Measurements from ENCODE around the gene CLCN6. TPM values are rescaled to one million over a fixed set of nuclear protein-coding genes. Genes with fewer than 3 reads are reported as not detected.

The CLCN6 gene
- total RNA-seq, 2 donors from 2014 or later = 8.4 to 14.5 TPM

GRCh38 chr1:11888206-11888876 is 82.3 kb downstream of the CLCN6 start:
- intact Hi-C loops (cut with DNase I) = no loop called here
- DNase-seq = no peak
- H3K27ac ChIP-seq = no peak overlapping the region

GRCh38 chr1:11888877-11889208 is 82.9 kb downstream of the CLCN6 start:
- H3K36me3 ChIP-seq = no peaks in the 10 kb centered on the region
- no peak overlapping the region for H3K27ac ChIP-seq
- H3K4me1 ChIP-seq = no peaks in the 10 kb centered on the region
- TF ChIP-seq CTCF (IDR thresholded peaks at IDR 0.05) = no peak
- intact Hi-C loops (cut with DNase I) = no loop called here
- no peaks in the 10 kb centered on the region for H3K9me3 ChIP-seq
- H3K27me3 ChIP-seq = no peaks in the 10 kb centered on the region
- DNase-seq = no peak
- H3K4me3 ChIP-seq = no peak overlapping the region
- H3K9ac ChIP-seq (ENCODE audit: low read depth in 2 of 2, low read length in 2 of 2) = no peak overlapping the region

More at GRCh38 chr1:11888206-11888876, 82.3 kb downstream of the CLCN6 start:
- Histone ChIP-seq H3K9ac (ENCODE audit: low read depth in 2 of 2, low read length in 2 of 2) (no peak overlapping the region), H3K36me3 (no peaks in the 10 kb centered on the region), H3K9me3 (no peaks in the 10 kb centered on the region), H3K27me3 (no peaks in the 10 kb centered on the region), H3K4me1 (no peaks in the 10 kb centered on the region), H3K4me3 (no peak overlapping the region)
- TF ChIP-seq CTCF (IDR thresholded peaks at IDR 0.05) = no peak

- Histone ChIP-seq H3K36me3 (no peaks in the 10 kb centered on the region), H3K27me3 (no peaks in the 10 kb centered on the region), H3K4me3 (no peak overlapping the region), H3K9ac (ENCODE audit: low read depth in 2 of 2, low read length in 2 of 2) (no peak overlapping the region), H3K27ac (no peak overlapping the region), H3K9me3 (no peaks in the 10 kb centered on the region), H3K4me1 (no peaks in the 10 kb centered on the region)
- DNase-seq = no peak
- intact Hi-C loops (cut with DNase I) = loop anchor here (2.0 kb wide), 1 partner anchor 53 kb away; no protein-coding TSS in a partner anchor
- TF ChIP-seq CTCF (IDR thresholded peaks at IDR 0.05) = no peak
Measured at GRCh38 chr1:11891433-11892186, 85.6 kb downstream of the CLCN6 start.

Other genes starting within 250 kb of the CLCN6 start
- 1 to 10 TPM; 1.2 TPM for gene FBXO2, start 151.8 kb upstream of the CLCN6 start, total RNA-seq
- gene FBXO44, start 151.3 kb upstream of the CLCN6 start, total RNA-seq = 1 to 10 TPM; 5.3 to 7.5 TPM
- gene FBXO6, start 142.0 kb upstream of the CLCN6 start, total RNA-seq = 10 to 100 TPM in 1 of 2 donors, 1 to 10 TPM in 1; 9.2 to 12.4 TPM
- gene MAD2L2, start 125.0 kb upstream of the CLCN6 start, total RNA-seq = 10 to 100 TPM in 1 of 2 donors, 1 to 10 TPM in 1; 8.5 to 12.4 TPM
- under 1 TPM; 0.05 TPM for gene DRAXIN, start 114.5 kb upstream of the CLCN6 start, total RNA-seq
- gene AGTRAP, start 70.1 kb upstream of the CLCN6 start, total RNA-seq = 10 to 100 TPM; 18.2 to 34.9 TPM
- not detected for gene C1orf167, start 44.0 kb upstream of the CLCN6 start, total RNA-seq
- gene MTHFR, start 227 bp upstream of the CLCN6 start, total RNA-seq = 10 to 100 TPM; 23.8 to 30.4 TPM
- gene NPPA, start 41.6 kb downstream of the CLCN6 start, total RNA-seq = 1 to 10 TPM in 1 of 2 donors, not detected in 1; 3.1 TPM
- not detected for gene NPPB, start 52.8 kb downstream of the CLCN6 start, total RNA-seq
- 100 to 1,000 TPM; 110 to 128 TPM for gene KIAA2013, start 120.2 kb downstream of the CLCN6 start, total RNA-seq
- 10 to 100 TPM; 72.5 to 83.9 TPM for gene PLOD1, start 128.5 kb downstream of the CLCN6 start, total RNA-seq
- gene MFN2, start 174.3 kb downstream of the CLCN6 start, total RNA-seq = 100 to 1,000 TPM; 102 to 110 TPM
- gene MIIP, start 213.3 kb downstream of the CLCN6 start, total RNA-seq = 10 to 100 TPM; 13.0 to 31.5 TPM